HG03095 (cell line): ENCODE results near the gene SLC2A4RG.

Experiments used
- ATAC-seq: cut with Tn5 transposase; IDR thresholded peaks from one replicate; pipeline ENCODE4 v1.9.1; 2021; ENCODE audit warnings: moderate library complexity; ENCODE audit not compliant: unreplicated experiment

The SLC2A4RG gene

GRCh38 chr20:63752411-63753101 lies 13.0 kb downstream of the SLC2A4RG start:
- ATAC-seq, result no peak

- ATAC-seq, result no peak
Observed at GRCh38 chr20:63753381-63753780, 13.8 kb downstream of the SLC2A4RG start.

GRCh38 chr20:63754008-63754407 lies 14.4 kb downstream of the SLC2A4RG start:
- ATAC-seq, result no peak

- no peak for ATAC-seq
Observed at GRCh38 chr20:63755933-63756647, 16.5 kb downstream of the SLC2A4RG start.

- no peak for ATAC-seq
Observed at GRCh38 chr20:63756648-63756991, 17.0 kb downstream of the SLC2A4RG start.

DNA sequence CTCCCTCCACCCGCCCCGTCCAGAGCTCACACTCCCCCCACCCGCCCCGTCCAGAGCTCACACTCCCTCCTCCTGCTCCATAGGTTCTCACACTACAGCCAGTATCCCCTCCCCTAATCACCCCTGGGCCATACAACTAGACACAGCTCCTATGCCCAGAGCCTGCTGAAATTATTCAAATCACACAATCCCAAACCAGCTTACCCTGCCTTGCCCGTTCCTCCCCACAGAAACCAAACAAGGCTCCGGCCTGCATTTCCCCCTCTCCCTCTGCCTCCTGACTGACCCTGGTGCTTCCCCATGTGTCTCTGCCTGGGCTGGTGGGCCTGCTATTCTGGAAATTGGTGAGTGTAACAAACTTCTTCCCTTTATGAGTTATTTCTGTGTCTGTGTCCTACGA lies 18.6 kb downstream of the SLC2A4RG start:
- ATAC-seq, result no peak

GRCh38 chr20:63759377-63759901 lies 19.9 kb downstream of the SLC2A4RG start:
- no peak for ATAC-seq

DNA sequence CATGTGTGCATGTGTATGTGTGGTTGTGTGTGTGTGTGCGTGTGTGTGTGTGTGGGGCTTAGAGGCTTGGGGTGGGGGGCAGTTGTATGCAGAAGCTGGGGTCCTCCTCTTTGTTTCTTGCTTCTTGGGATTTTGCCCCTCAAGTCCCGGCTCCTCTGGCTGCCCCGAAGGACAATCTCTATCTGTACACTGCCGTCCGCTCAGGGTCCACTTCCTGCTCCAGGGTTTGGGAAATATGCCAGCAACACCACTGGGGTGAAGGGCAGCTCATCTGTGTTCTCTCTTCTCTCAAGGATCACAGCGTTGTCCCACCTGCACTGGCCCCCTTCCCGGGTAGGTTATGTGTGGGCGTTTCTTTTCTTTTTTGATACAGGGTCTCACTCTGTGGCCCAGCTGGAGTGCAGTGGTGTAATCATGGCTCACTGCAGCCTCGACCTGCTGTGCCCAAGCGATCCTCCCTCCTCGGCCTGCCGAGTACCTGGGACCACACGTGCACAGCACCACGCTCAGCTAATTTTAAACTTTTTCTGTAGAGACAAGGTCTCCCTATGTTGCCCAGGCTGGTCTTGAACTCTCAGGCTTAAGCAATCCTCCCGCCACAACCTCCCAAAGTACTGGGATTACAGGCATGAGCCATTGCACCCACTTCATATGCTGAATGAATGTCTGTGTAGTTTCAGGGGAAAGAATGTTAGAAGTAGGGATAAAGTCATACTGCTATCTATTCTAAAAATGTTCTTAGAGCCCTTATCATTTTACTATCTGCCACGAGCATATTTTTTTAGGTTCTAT lies 25.7 kb downstream of the SLC2A4RG start:
- ATAC-seq, result no peak

DNA sequence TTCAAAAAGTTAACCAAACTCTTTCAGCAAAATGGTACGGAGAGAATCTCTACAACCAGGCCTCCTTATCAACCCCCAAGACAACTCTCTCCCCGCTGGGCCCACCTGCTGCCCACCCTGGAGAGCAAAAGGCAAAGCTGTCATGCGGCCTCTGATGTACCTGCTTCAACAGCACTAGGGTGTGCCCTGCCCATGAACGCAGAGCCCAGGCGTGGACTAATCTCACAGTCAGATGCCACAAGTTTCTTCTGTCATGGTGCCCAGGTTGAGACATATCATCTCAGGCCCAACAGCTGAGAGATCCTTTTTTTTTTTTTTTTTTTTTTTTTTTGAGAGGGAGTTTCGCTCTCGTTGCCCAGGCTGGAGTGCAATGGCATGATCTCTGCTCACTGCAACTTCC lies 26.3 kb downstream of the SLC2A4RG start:
- no peak for ATAC-seq

DNA sequence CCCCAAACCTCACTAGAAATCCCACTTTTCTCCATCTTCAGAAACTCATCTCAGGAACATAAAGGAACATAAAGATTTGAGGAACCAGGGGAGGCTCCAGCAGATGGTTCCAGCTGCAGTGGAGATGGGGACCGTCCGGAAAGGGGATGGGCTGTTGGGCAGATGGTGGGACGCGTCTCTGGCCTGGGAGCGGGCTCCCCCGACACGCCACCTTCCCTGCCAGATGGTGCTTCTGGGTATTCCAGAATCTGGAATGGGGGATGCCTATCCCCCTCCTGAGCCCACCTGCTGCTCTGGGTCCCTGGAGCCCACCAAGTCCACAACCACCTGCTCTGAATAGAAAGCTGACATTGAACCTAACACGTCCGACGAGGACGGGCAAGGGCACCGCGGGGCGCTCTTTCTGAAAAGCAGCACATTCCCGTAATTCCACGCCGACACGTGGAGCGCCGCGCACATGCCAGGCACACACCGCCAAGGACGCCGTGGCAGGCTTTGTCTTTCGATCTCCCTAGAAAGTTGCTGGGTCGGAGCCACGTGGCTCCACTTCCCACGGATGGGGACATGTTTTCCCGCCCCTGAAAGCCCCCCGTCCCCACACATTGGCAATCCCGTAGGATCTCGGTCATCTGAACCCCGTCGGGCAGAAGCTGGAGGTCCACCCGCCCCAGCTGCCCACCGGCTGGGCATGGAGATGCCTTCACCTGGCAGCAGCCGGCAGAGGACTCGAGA lies 27.3 kb downstream of the SLC2A4RG start:
- ATAC-seq, result no peak

- no peak for ATAC-seq
Observed at GRCh38 chr20:63767456-63767855, 27.9 kb downstream of the SLC2A4RG start.

DNA sequence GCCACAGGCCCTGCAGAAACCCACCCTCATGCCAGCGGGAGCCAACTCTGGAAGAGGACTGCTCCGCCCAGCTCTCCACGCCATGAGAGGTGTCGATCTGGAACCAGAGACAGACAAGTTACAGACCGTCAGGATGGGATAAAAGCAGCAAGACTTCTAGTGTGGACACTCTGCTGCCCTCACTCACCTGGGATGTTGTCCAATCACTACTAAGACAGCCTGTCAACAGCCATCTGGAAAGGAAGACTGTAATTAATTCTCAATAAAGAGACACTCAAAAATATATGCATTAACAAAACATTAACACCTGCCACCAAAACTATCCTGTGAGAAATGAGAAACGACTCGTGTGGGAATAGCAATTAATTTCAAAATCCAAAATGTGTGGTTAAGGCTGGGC lies 28.3 kb downstream of the SLC2A4RG start:
- no peak for ATAC-seq

DNA sequence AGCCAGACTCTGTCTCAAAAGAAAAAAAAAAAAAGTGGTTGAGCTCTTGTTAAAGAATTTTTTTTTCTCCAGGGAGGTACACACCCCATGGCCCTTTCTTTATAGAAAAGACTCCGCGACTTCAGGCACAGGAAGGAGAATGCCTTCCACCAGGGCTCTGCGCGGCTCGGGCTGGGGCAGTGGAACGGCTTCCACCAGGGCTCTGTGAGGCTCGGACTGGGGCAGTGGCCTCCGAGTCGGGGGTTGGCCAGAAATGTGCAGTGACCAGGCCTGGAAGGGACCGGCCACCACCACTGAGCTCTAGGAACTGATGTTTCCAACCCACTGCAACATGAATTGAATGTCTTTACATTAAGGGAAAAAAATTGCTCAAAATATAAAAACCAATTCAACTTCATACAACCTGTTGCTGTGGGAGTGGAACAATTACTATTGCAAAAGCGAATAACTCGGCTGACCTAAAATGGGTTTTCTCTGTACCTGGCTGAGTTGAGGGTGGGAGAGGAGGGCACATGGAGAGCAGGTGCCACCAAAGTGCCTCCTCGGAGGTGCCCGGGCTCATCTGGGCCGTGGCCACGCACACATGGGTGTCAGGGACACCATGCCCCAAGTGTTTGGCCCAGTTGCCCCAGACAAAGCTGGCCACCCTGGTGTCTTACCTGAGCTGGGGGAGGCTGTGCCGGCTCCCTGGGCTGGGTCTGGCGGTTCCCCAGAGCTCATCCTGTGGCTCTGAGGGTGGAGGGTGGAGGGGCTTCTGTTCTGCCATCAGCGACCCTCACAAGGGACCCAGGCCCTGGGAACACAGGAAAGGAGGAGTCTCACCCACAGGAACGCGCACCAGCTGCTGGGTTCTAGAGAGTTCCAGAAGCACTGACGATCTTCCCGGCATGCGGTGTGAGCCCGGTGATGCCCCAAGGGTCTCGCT lies 29.3 kb downstream of the SLC2A4RG start:
- no peak for ATAC-seq

DNA sequence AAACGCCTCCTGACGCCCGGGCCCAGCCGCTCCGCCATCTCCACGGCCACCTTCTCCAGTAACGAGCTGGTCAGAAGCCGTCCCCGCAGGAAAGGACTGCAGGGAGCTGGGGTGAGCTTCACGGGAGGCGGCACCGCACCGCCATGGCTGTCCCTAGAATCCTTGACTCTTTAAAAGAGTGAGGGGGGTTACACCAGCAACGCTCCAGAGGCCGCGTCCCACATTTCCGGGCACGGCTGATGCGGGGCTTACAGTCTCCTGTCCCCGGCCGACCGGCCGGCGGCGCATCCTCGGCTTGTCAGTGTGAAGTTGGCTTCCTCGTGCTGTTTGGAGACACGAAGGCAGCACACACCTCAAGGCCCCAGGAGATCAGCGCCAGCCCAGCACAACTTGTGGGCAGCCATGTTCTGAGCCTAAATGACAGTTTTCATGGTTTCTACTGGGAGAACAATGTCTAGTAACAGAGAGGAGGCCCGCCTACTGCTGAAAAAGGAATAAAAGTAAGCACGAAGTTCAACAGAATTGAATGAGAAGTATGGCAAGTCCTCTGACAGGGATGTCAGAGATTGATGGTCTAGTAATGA lies 30.4 kb downstream of the SLC2A4RG start:
- no peak for ATAC-seq

- no peak for ATAC-seq
Observed at GRCh38 chr20:63771046-63771707, 31.6 kb downstream of the SLC2A4RG start.

DNA sequence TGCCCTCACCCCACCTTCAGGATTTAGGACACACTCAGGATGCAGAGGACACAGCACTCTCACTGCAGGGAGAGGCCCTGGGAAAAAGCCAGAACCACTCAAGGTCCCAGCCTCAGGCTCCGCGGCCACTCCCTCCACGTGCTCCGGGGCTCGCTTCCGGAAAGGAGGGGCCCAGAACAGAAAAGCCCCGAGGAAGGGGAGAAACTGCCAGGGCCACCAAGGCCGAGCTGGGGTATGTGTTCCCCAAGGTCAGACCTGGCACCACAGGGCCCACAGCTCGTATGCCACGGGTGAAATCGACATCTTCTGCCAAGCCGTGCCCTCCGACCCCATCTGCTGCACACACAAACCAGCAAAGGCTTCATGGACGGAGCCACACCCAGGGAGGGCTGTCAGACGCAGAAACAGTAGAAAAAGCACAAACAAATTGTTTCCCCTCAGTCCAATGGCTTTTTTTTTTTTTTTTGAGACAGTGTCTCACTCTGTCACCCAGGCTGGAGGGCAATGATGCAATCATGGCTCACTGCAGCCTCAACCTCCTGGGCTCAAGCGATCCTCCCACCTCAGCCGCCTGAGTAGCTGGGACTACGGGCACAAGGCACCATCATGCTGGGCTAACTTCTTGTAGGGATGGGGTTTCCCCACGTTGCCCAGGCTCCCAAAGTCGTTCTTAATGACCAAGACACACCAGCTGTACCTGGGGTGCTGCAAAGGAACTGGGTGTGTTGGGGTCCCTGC lies 33.4 kb downstream of the SLC2A4RG start:
- ATAC-seq, result no peak

GRCh38 chr20:63773571-63774241 lies 34.1 kb downstream of the SLC2A4RG start:
- ATAC-seq, result no peak

- ATAC-seq, result no peak
Observed at GRCh38 chr20:63774306-63774705, 34.7 kb downstream of the SLC2A4RG start.
